Mesothelial cell of epicardium (in vitro differentiated cells): ENCODE data around the gene TNFAIP8L1. TPM values are rescaled to one million over a fixed set of nuclear protein-coding genes. Genes with fewer than 3 reads are reported as not detected.

ENCODE experiments used
- DNase-seq, 2 experiments: peaks; one replicate each; pipeline ENCODE4 v3.0.0; 2021; ENCODE audit warnings: low spot score in 2 of 2; ENCODE audit not compliant: unreplicated experiment in 2 of 2
- H3K27ac Mint-ChIP-seq: 2 replicates; pipeline ENCODE4 v1.8.0; 2021; ENCODE audit warnings: mixed read lengths
- H3K27me3 Mint-ChIP-seq: 2 replicates; pipeline ENCODE4 v1.8.0; 2021; ENCODE audit warnings: low read depth, mixed read lengths
- H3K36me3 Mint-ChIP-seq: 2 replicates; pipeline ENCODE4 v1.8.0; 2021; ENCODE audit warnings: mixed read lengths
- H3K4me1 Mint-ChIP-seq: 2 replicates; pipeline ENCODE4 v1.8.0; 2021; ENCODE audit warnings: mixed read lengths
- H3K4me3 Mint-ChIP-seq: 2 replicates; pipeline ENCODE4 v1.8.0; 2021; ENCODE audit warnings: mild to moderate bottlenecking, moderate library complexity, mixed read lengths
- H3K9me3 Mint-ChIP-seq: 2 replicates; pipeline ENCODE4 v1.8.0; 2021; ENCODE audit warnings: mixed read lengths
- total RNA-seq: library from RNA; stranded (reverse); gene quantifications from 3 replicates; pipeline ENCODE4 v1.2.1, GENCODE V29; 2021
- TF ChIP-seq, protein P1 (sequence below): fragments of 200-600 bp; sonication (generic); IDR thresholded peaks from one replicate; pipeline ENCODE4 v1.5.0; 2021; ENCODE audit warnings: antibody characterized with exemption; ENCODE audit not compliant: unreplicated experiment

Gene TNFAIP8L1
- total RNA-seq, 1 donor from 2014 or later = 8.2 TPM

DNA sequence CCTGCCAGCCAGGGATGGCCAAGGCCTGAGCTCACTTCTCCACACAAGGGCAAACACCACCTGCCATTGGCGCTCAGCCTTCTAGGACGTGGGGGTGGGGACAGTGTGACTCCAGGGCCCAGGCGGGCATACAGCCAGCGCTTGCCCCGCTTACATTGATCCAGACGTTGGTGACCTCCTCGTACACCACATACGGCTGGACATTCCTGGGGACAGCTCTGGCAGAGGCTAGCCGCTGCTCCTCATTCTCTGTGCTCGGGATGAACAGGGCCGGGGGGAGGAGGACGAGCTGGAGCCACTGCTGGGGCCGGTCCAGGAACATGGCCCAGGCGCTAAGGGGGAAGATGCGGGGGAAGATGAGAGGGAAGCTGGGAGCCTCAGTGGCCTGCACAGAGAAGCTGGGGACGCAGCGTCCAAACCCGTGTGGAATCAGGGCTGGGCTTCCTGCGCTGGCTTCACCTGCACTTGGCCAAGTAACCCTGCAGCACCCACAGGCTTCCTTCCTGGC, 56.0 kb downstream of the TNFAIP8L1 start:
- H3K4me3 Mint-ChIP-seq = no peak overlapping the region
- TF ChIP-seq, protein P1, sequence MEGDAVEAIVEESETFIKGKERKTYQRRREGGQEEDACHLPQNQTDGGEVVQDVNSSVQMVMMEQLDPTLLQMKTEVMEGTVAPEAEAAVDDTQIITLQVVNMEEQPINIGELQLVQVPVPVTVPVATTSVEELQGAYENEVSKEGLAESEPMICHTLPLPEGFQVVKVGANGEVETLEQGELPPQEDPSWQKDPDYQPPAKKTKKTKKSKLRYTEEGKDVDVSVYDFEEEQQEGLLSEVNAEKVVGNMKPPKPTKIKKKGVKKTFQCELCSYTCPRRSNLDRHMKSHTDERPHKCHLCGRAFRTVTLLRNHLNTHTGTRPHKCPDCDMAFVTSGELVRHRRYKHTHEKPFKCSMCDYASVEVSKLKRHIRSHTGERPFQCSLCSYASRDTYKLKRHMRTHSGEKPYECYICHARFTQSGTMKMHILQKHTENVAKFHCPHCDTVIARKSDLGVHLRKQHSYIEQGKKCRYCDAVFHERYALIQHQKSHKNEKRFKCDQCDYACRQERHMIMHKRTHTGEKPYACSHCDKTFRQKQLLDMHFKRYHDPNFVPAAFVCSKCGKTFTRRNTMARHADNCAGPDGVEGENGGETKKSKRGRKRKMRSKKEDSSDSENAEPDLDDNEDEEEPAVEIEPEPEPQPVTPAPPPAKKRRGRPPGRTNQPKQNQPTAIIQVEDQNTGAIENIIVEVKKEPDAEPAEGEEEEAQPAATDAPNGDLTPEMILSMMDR = no peak
- H3K36me3 Mint-ChIP-seq = peaks cover 30% of the 10 kb centered on the region
- H3K9me3 Mint-ChIP-seq = no peaks in the 10 kb centered on the region
- no peaks in the 10 kb centered on the region for H3K4me1 Mint-ChIP-seq
- no peak overlapping the region for H3K27ac Mint-ChIP-seq
- no peaks in the 10 kb centered on the region for H3K27me3 Mint-ChIP-seq
- DNase-seq = no peak

DNA sequence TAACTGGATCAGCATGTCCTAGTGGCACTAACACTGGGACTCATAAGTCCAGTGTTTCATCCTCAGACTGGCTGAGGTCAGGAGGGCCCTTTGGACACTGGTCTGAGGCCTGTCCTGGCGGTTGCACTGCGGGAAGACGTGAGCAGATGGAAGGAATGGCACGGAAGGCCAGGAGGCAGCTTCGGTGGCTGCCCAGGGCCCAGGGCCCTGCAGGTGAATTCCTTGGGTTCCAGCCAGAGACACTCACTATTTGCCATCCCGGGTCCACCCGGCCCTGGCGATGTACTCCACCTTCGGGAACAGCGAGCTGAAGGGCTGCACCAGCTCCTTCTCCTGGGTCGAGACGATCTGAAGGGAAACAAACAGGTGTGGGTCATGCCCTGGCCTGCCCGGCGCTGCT, 58.0 kb downstream of the TNFAIP8L1 start:
- no peak overlapping the region for H3K4me3 Mint-ChIP-seq
- no peaks in the 10 kb centered on the region for H3K9me3 Mint-ChIP-seq
- H3K27me3 Mint-ChIP-seq = no peaks in the 10 kb centered on the region
- DNase-seq = no peak
- peaks cover 32% of the 10 kb centered on the region for H3K36me3 Mint-ChIP-seq
- no peak overlapping the region for H3K27ac Mint-ChIP-seq
- TF ChIP-seq, protein P1 = no peak
- no peaks in the 10 kb centered on the region for H3K4me1 Mint-ChIP-seq

DNA sequence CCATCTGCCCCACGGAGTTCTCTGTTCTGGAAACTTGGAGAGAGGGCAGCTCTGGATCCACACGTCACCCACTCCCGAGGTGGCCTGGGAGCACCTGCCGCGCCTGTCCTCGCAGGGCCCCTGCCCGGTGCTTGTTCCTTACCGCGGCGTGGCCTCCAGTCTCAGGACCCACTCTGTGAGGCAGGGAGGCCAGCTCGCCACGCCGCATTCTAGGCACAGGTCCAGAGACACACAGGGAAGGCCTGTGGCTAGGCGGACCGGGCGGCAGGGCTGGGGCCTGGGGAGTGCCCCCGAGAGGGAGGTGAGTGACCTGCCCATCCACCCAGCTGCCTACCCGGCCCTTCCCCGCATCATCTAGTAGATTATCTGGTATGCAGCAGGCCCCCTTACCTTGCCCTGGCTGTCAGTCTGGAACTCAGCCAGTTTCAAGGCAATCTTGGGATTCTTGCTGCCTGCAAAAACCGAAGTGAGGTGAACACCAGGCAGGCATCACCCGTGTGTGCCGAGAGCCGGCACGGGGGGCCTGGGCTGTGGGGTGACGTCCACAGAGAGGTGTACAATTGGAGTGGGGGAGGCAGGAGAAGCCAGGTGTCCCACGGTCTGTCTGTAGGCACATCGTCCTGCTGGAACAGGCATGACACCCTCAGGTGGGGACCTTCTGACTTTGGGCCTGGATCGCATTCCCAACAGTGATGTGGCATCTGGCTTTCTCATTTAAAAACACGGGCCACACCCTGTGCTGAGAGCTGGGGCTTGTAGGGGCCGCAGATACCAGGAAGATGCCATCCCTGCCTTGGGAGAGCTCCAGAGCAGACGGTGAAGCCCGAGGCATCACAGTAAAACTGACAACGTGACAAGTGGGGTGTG, 60.7 kb downstream of the TNFAIP8L1 start:
- H3K27me3 Mint-ChIP-seq = no peaks in the 10 kb centered on the region
- H3K36me3 Mint-ChIP-seq = peaks cover 25% of the 10 kb centered on the region
- H3K4me1 Mint-ChIP-seq = no peaks in the 10 kb centered on the region
- H3K9me3 Mint-ChIP-seq = no peaks in the 10 kb centered on the region
- DNase-seq = no peak
- TF ChIP-seq, protein P1 = no peak
- H3K4me3 Mint-ChIP-seq = no peak overlapping the region
- H3K27ac Mint-ChIP-seq = no peak overlapping the region

GRCh38 chr19:4700693-4700970, 61.3 kb downstream of the TNFAIP8L1 start:
- Mint-ChIP-seq H3K27ac (no peak overlapping the region), H3K27me3 (no peaks in the 10 kb centered on the region), H3K9me3 (no peaks in the 10 kb centered on the region), H3K36me3 (peaks cover 25% of the 10 kb centered on the region), H3K4me1 (no peaks in the 10 kb centered on the region), H3K4me3 (no peak overlapping the region)
- TF ChIP-seq, protein P1 = no peak
- no peak for DNase-seq

GRCh38 chr19:4701557-4701956, 62.2 kb downstream of the TNFAIP8L1 start:
- TF ChIP-seq, protein P1 = no peak
- Mint-ChIP-seq H3K4me3 (no peak overlapping the region), H3K4me1 (no peaks in the 10 kb centered on the region), H3K9me3 (no peaks in the 10 kb centered on the region), H3K27ac (no peak overlapping the region), H3K36me3 (peaks cover 23% of the 10 kb centered on the region), H3K27me3 (no peaks in the 10 kb centered on the region)
- no peak for DNase-seq
